ENCODE data around the gene GDPD3.

The GDPD3 gene

DNA sequence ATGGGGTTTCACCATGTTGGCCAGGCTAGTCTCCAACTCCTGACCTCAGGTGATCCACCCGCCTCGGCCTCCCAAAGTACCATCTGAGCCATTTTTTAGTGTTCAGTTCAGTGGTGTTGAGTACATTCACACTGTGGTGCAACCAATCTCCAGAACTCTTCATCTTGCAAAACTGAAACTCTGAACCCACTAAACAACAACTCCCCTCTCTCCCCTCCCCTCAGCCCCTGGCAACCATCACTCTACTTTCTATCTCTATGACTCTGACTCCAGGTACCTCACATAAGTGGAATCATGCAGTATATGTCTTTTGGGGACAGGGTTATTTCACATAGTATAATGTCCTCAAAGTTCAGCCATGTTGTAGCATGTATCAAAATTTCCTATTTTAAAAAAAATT is 28.4 kb upstream of the GDPD3 start:
- no peak overlapping the region for H3K4me3 ChIP-seq (ENCODE audit: low read length)
- no peak for TF ChIP-seq EZH2phosphoT487 (IDR thresholded peaks at IDR 0.05; ENCODE audit: borderline replicate concordance, low read length)
- TF ChIP-seq, protein P1, sequence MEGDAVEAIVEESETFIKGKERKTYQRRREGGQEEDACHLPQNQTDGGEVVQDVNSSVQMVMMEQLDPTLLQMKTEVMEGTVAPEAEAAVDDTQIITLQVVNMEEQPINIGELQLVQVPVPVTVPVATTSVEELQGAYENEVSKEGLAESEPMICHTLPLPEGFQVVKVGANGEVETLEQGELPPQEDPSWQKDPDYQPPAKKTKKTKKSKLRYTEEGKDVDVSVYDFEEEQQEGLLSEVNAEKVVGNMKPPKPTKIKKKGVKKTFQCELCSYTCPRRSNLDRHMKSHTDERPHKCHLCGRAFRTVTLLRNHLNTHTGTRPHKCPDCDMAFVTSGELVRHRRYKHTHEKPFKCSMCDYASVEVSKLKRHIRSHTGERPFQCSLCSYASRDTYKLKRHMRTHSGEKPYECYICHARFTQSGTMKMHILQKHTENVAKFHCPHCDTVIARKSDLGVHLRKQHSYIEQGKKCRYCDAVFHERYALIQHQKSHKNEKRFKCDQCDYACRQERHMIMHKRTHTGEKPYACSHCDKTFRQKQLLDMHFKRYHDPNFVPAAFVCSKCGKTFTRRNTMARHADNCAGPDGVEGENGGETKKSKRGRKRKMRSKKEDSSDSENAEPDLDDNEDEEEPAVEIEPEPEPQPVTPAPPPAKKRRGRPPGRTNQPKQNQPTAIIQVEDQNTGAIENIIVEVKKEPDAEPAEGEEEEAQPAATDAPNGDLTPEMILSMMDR (IDR thresholded peaks at IDR 0.05; ENCODE audit: low read depth, low read length, poor library complexity, severe bottlenecking): no peak

DNA sequence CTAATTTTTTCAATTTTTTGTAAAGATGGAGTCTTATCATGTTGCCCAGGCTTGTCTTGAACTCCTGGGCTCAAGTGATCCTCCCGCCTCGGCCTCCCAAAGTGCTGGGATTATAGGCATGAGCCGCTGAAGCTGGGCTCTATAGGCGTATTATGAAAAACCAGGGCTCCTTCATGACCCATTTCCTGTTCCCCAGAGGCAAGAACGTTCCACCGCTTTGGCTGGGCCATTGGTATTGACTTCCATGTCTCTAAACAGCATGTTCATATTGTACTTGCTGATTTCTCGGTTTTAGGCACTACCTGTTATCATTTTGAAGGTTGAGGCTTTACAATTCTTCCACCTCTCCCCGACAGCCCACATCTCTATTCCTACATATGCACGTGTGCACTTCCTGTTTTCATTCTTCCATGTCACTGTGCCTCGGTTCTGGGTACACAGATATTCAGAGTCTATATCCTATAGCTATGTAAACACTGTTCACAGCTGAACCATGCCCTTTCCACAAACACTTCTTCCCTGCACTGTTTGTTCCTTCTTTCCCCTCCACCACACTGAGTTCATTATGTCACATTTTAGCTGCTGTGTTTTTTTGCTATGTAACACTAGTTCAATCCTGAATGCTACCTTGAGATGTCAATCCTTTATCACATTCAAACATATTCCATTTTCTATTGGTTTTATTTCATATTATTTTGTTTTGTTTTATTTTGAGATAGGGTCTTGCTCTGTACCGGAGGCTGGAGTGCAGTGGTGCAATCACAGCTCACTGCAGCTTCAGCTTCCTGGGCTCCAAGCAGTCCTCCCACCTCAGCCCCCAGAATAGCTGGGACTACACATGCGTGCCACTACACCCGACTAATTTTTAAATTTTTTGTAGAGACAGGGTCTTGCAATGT is 26.5 kb upstream of the GDPD3 start:
- Histone ChIP-seq H4K20me1 (ENCODE audit: control insufficient read depth, insufficient read depth, low read depth, low read length) (no peaks in the 10 kb centered on the region), H3K27ac (ENCODE audit: low read depth, low read length) (no peak overlapping the region), H3K9me3 (ENCODE audit: control insufficient read depth, insufficient read depth, low read length) (no peaks in the 10 kb centered on the region), H3K36me3 (ENCODE audit: control insufficient read depth, low read length) (no peaks in the 10 kb centered on the region), H3K79me2 (ENCODE audit: control insufficient read depth, low read length) (no peaks in the 10 kb centered on the region), H3K9me2 (replicated peaks; ENCODE audit: control insufficient read depth, low read length) (no peaks in the 10 kb centered on the region), H3K4me1 (ENCODE audit: control insufficient read depth, low read length) (peaks cover 27% of the 10 kb centered on the region), H3K27me3 (ENCODE audit: control insufficient read depth, low read length) (no peaks in the 10 kb centered on the region), H3F3A (ENCODE audit: control insufficient read depth, insufficient read depth) (0 out of 2 replicates have a peak, but pooled peaks cover 3% of the 10 kb centered on the region), H3K4me3 (ENCODE audit: low read length) (peak overlapping the region; percentile 13; the same call in 1 of the 2 replicates), H3K4me2 (ENCODE audit: low read length) (peak overlapping the region; percentile 49)
- no peak for TF ChIP-seq EZH2phosphoT487 (IDR thresholded peaks at IDR 0.05; ENCODE audit: borderline replicate concordance, low read length)
- TF ChIP-seq, protein P1 (IDR thresholded peaks at IDR 0.05; ENCODE audit: low read depth, low read length, poor library complexity, severe bottlenecking): no peak

More for the DNA sequence above, 28.4 kb upstream of the GDPD3 start:
- H3K27me3 ChIP-seq (ENCODE audit: control insufficient read depth, low read length): no peaks in the 10 kb centered on the region
- H3K4me1 ChIP-seq (ENCODE audit: control insufficient read depth, low read length): peaks cover 18% of the 10 kb centered on the region
- no peak overlapping the region for H3K4me2 ChIP-seq (ENCODE audit: low read length)
- no peak overlapping the region for H3K27ac ChIP-seq (ENCODE audit: low read depth, low read length)
- no peaks in the 10 kb centered on the region for H3K9me2 ChIP-seq (replicated peaks; ENCODE audit: control insufficient read depth, low read length)
- no peaks in the 10 kb centered on the region for H3K36me3 ChIP-seq (ENCODE audit: control insufficient read depth, low read length)
- H4K20me1 ChIP-seq (ENCODE audit: control insufficient read depth, insufficient read depth, low read depth, low read length): no peaks in the 10 kb centered on the region
- peaks cover 3% of the 10 kb centered on the region; the same call in 1 of the 2 replicates for H3F3A ChIP-seq (ENCODE audit: control insufficient read depth, insufficient read depth)
- H3K79me2 ChIP-seq (ENCODE audit: control insufficient read depth, low read length): no peaks in the 10 kb centered on the region
- no peaks in the 10 kb centered on the region for H3K9me3 ChIP-seq (ENCODE audit: control insufficient read depth, insufficient read depth, low read length)

DNA sequence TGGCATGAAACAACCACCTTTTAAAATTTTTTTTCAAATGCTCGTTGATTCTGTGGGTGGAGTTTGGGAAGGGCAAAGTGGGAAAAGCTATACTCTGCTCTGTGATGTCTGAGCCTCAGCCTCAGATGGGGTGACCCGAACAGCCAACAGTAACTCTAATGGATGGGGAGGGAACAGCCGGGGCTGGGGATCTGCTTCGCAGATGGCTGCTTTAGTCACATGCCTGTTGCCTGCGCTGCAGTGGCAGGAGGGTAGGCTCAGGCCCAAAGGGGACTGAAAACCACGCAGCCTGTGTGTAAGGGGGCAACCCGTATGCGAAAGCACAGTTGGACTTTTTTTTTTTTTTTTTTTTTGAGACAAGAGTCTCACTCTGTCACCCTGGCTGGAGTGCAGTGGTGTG is 24.6 kb upstream of the GDPD3 start:
- TF ChIP-seq, protein P1 (IDR thresholded peaks at IDR 0.05; ENCODE audit: low read depth, low read length, poor library complexity, severe bottlenecking): no peak
- no peak for TF ChIP-seq EZH2phosphoT487 (IDR thresholded peaks at IDR 0.05; ENCODE audit: borderline replicate concordance, low read length)
- H3K79me2 ChIP-seq (ENCODE audit: control insufficient read depth, low read length): no peaks in the 10 kb centered on the region
- no peak overlapping the region for H3K27ac ChIP-seq (ENCODE audit: low read depth, low read length)
- no peaks in the 10 kb centered on the region for H3K27me3 ChIP-seq (ENCODE audit: control insufficient read depth, low read length)
- H3K4me1 ChIP-seq (ENCODE audit: control insufficient read depth, low read length): peaks cover 21% of the 10 kb centered on the region
- no peak overlapping the region for H3K4me2 ChIP-seq (ENCODE audit: low read length)
- H3K9me2 ChIP-seq (replicated peaks; ENCODE audit: control insufficient read depth, low read length): no peaks in the 10 kb centered on the region
- no peaks in the 10 kb centered on the region for H3F3A ChIP-seq (ENCODE audit: control insufficient read depth, insufficient read depth)
- H3K9me3 ChIP-seq (ENCODE audit: control insufficient read depth, insufficient read depth, low read length): no peaks in the 10 kb centered on the region
- no peaks in the 10 kb centered on the region for H4K20me1 ChIP-seq (ENCODE audit: control insufficient read depth, insufficient read depth, low read depth, low read length)
- no peak overlapping the region for H3K4me3 ChIP-seq (ENCODE audit: low read length)
- no peaks in the 10 kb centered on the region for H3K36me3 ChIP-seq (ENCODE audit: control insufficient read depth, low read length)
